Hindlimb muscle (tissue), 1 donor: ENCODE data around the gene PCDH12. TPM values are rescaled to one million over a fixed set of nuclear protein-coding genes. Genes with fewer than 3 reads are reported as not detected.

Source experiments
- DNase-seq: peaks from one replicate; pipeline ENCODE4 v3.0.0-alpha.2; 2013
- polyA plus RNA-seq: library from polyadenylated mRNA; unstranded; fragments of 120-200 nt; gene quantifications from one replicate; pipeline ENCODE4 v1.2.1, GENCODE V29; 2013; ENCODE audit not compliant: insufficient read length

Gene PCDH12
- polyA plus RNA-seq, 1 donor, result 16.9 TPM

DNA sequence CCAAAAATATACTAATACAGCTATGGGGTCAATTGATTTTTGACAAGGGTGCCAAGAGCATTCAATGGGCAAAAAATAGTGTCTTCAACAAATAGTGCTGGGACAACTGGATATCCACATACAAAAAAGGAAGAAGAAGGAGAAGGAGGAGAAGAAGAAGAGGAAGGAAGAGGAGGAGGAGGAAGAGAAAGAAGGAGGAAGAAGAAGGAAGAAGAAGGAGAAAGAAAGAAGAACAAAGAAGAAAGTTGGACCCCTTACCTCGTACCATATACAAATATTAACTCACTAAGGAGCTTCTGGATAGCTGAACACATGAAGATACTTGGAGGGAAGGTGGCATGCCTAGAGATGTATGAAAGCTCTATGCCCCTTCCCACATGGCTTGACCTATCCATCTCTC is 51.5 kb downstream of the PCDH12 start:
- no peak for DNase-seq

DNA sequence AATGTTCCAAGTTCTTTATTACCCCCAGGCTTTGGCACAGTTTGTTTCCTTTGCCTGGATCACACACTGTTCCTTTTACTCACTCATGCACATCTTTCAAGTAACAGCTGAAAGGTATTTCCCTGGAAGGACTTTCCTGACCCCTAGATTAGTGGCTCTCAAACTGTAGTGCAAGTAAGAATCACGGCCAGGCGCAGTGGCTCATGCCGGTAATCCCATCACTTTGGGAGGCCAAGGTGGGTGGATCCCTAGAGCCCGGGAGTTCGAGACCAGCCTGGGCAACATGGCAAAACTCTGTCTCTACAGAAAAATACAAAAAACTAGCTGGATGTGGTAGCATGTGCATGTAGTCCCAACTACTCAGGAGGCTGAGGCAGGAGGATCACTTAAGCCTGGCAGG is 53.5 kb downstream of the PCDH12 start:
- DNase-seq, result no peak

DNA sequence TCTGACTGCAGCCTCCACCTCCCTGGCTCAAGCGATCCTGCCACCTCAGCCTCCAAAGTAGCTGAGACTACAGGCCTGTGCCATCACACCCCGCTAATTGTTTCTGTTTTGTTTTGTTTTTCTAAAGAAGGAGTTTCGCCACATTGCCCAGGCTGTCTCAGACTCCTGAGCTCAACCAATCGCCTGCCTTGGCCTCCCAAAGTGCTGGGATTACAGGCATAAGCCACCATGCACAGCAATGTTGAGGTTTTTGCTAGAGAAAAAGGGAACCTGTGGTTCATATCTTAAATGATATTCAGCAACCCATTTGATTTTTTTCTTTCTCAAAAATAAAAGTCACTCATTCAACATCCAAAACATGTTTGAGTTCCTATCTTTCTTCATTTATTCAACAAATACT is 54.7 kb downstream of the PCDH12 start:
- no peak for DNase-seq

- no peak for DNase-seq
Observed at GRCh38 chr5:141902015-141902814, 55.8 kb downstream of the PCDH12 start.

- DNase-seq, result no peak
Observed at GRCh38 chr5:141898448-141899049, 59.5 kb downstream of the PCDH12 start.

- DNase-seq, result no peak
Observed at GRCh38 chr5:141897425-141897824, 60.6 kb downstream of the PCDH12 start.

Other genes with a start within 250 kb of the PCDH12 start
- 18.8 TPM for gene PCDH1, start 79.8 kb downstream of the PCDH12 start, polyA plus RNA-seq
- gene DELE1, start 34.3 kb downstream of the PCDH12 start, polyA plus RNA-seq, result 91.3 TPM
- gene RNF14, start 10.9 kb upstream of the PCDH12 start, polyA plus RNA-seq, result 41.8 TPM
- 19.1 TPM for gene GNPDA1, start 54.8 kb upstream of the PCDH12 start, polyA plus RNA-seq
- gene NDFIP1, start 150.6 kb upstream of the PCDH12 start, polyA plus RNA-seq, result 57.4 TPM